WTC11 (cell line): ENCODE results near the gene STAT1. TPM values are rescaled to one million over a fixed set of nuclear protein-coding genes. Genes with fewer than 3 reads are reported as not detected.

Experiments used
- ATAC-seq: fragments of 200-7000 bp; cut with Tn5 transposase; 2 replicates; pipeline ENCODE4 v1.10.0; 2021; ENCODE audit warnings: mild to moderate bottlenecking, moderate library complexity
- CTCF ChIA-PET: fragments of 300-600 bp; sonication (Branson Sonifier 250); formaldehyde crosslinking; loops from one replicate; lab custom pipeline; 2021; ENCODE audit warnings: antibody characterized with exemption; lab: Charles Lee
- POLR2A ChIA-PET: fragments of 350-600 bp; sonication (Branson Sonifier 250); formaldehyde crosslinking; loops from one replicate; lab custom pipeline; 2021; ENCODE audit warnings: antibody characterized with exemption; lab: Charles Lee
- DNase-seq: peaks from one replicate; pipeline ENCODE4 v3.0.0; 2021; ENCODE audit warnings: low spot score
- H3K27ac Mint-ChIP-seq: 2 replicates; pipeline ENCODE4 v1.8.0; 2021; ENCODE audit warnings: mixed read lengths
- H3K27me3 Mint-ChIP-seq: 2 replicates; pipeline ENCODE4 v1.8.0; 2021; ENCODE audit warnings: low read depth, mild to moderate bottlenecking, moderate library complexity, mixed read lengths
- H3K36me3 Mint-ChIP-seq: 2 replicates; pipeline ENCODE4 v1.8.0; 2021; ENCODE audit warnings: mixed read lengths
- H3K4me1 Mint-ChIP-seq: 2 replicates; pipeline ENCODE4 v1.8.0; 2022; ENCODE audit warnings: mixed read lengths
- H3K4me3 Mint-ChIP-seq: 2 replicates; pipeline ENCODE4 v1.8.0; 2021; ENCODE audit warnings: mild to moderate bottlenecking, moderate library complexity, mixed read lengths
- H3K9me3 Mint-ChIP-seq: 2 replicates; pipeline ENCODE4 v1.8.0; 2021; ENCODE audit warnings: mixed read lengths
- AFF4 ChIP-seq: sonication (generic); formaldehyde crosslinking; IDR thresholded peaks from 2 replicates; pipeline ENCODE4 v1.8.1; 2023; ENCODE audit warnings: mild to moderate bottlenecking, missing genetic modification reagents, borderline replicate concordance
- GABPB1 ChIP-seq: sonication (generic); formaldehyde crosslinking; IDR thresholded peaks from 2 replicates; pipeline ENCODE4 v1.8.1; 2023; ENCODE audit warnings: mild to moderate bottlenecking, missing genetic modification reagents
- KAT7 ChIP-seq: sonication (generic); formaldehyde crosslinking; IDR thresholded peaks from 2 replicates; pipeline ENCODE4 v1.8.1; 2023; ENCODE audit warnings: missing genetic modification reagents, mild to moderate bottlenecking, borderline replicate concordance
- MAX ChIP-seq: sonication (generic); formaldehyde crosslinking; IDR thresholded peaks from 2 replicates; pipeline ENCODE4 v1.8.0; 2022; ENCODE audit warnings: mild to moderate bottlenecking, missing genetic modification reagents
- NR2C2 ChIP-seq: sonication (generic); formaldehyde crosslinking; IDR thresholded peaks from 2 replicates; pipeline ENCODE4 v1.8.0; 2022; ENCODE audit warnings: mild to moderate bottlenecking, missing genetic modification reagents
- NR3C1 ChIP-seq: sonication (generic); formaldehyde crosslinking; conservative IDR thresholded peaks from 2 replicates; pipeline ENCODE4 v1.8.1; 2023; ENCODE audit warnings: low read depth, mild to moderate bottlenecking, missing genetic modification reagents
- PREB ChIP-seq: sonication (generic); formaldehyde crosslinking; IDR thresholded peaks from 2 replicates; pipeline ENCODE4 v1.8.1; 2022; ENCODE audit warnings: mild to moderate bottlenecking, missing genetic modification reagents, moderate library complexity, borderline replicate concordance
- STAT6 ChIP-seq: sonication (generic); formaldehyde crosslinking; conservative IDR thresholded peaks from 2 replicates; pipeline ENCODE4 v1.8.1; 2023; ENCODE audit warnings: mild to moderate bottlenecking, low read depth, missing genetic modification reagents, moderate library complexity
- TEAD1 ChIP-seq: sonication (generic); formaldehyde crosslinking; IDR thresholded peaks from 2 replicates; pipeline ENCODE4 v1.8.0; 2022; ENCODE audit warnings: mild to moderate bottlenecking, missing genetic modification reagents
- TEAD4 ChIP-seq: sonication (generic); formaldehyde crosslinking; IDR thresholded peaks from 2 replicates; pipeline ENCODE4 v1.8.0; 2022; ENCODE audit warnings: mild to moderate bottlenecking, missing genetic modification reagents
- ZNF425 ChIP-seq: fragments of 250-450 bp; sonication (Bioruptor Pico); conservative IDR thresholded peaks from 2 replicates; pipeline ENCODE4 v1.9.0; 2021; ENCODE audit warnings: mild to moderate bottlenecking
- total RNA-seq: library from RNA; stranded (reverse); gene quantifications from 3 replicates; pipeline ENCODE4 v1.2.3, GENCODE V29; 2021

The STAT1 gene
- total RNA-seq, 1 experiment from 2014 or later = 36.1 TPM

GRCh38 chr2:191050640-191050987 lies 36.6 kb upstream of the STAT1 start (continued):
- TF ChIP-seq NR3C1 (CRISPR knock-in tag) = no peak

GRCh38 chr2:191049728-191050639 lies 36.0 kb upstream of the STAT1 start:
- ATAC-seq = no peak
- TF ChIP-seq PREB (CRISPR knock-in tag) (no peak), GABPB1 (CRISPR knock-in tag) (peak; percentile 65; the same call in 1 of the 2 replicates)
- no peak for DNase-seq
- POLR2A ChIA-PET = interaction anchor here (0.7 kb wide), 1 partner anchor 1092 kb away, joined by 3 read pairs; no protein-coding TSS in a partner anchor
- H3K4me1 Mint-ChIP-seq = peaks cover 20% of the 10 kb centered on the region
- H3K36me3 Mint-ChIP-seq = no peaks in the 10 kb centered on the region
- H3K4me3 Mint-ChIP-seq = no peak overlapping the region
- H3K27me3 Mint-ChIP-seq = no peaks in the 10 kb centered on the region; the same call in 1 of the 2 replicates
- CTCF ChIA-PET = interaction anchor here (0.5 to 4.6 kb wide), 4 partner anchors 101 to 445 kb away, joined by 4 to 68 read pairs (median 12); partner anchors contain the start of gene STAT4
- H3K27ac Mint-ChIP-seq = no peak overlapping the region; the same call in 1 of the 2 replicates
- no peaks in the 10 kb centered on the region for H3K9me3 Mint-ChIP-seq

GRCh38 chr2:191048073-191048472 lies 34.1 kb upstream of the STAT1 start:
- Mint-ChIP-seq H3K4me1 (peaks cover 20% of the 10 kb centered on the region), H3K4me3 (no peak overlapping the region), H3K27ac (no peak overlapping the region), H3K27me3 (no peaks in the 10 kb centered on the region; the same call in 1 of the 2 replicates), H3K36me3 (no peaks in the 10 kb centered on the region), H3K9me3 (peaks cover 8% of the 10 kb centered on the region)
- no peak for ATAC-seq
- ChIA-PET POLR2A (no interaction called here), CTCF (interaction anchor here (0.7 kb wide), 1 partner anchor 20 kb away, joined by 4 read pairs; no protein-coding TSS in a partner anchor)
- DNase-seq = no peak
- TF ChIP-seq AFF4 (CRISPR knock-in tag) = no peak
- TF ChIP-seq KAT7 (CRISPR knock-in tag) = no peak
- TF ChIP-seq ZNF425 = no peak
- no peak for TF ChIP-seq TEAD1 (CRISPR knock-in tag)
- no peak for TF ChIP-seq STAT6 (CRISPR knock-in tag)
- no peak for TF ChIP-seq MAX
- TF ChIP-seq TEAD4 (CRISPR knock-in tag) = no peak
- TF ChIP-seq NR2C2 = no peak
